ENCODE data around the gene DNAJB8. TPM values are rescaled to one million over a fixed set of nuclear protein-coding genes. Genes with fewer than 3 reads are reported as not detected.

Gene DNAJB8
- total and polyA plus RNA-seq, 9 of the 15 experiments (the other 6 are each of a cell fraction or from before 2014, with no cell fraction given): not detected

DNA sequence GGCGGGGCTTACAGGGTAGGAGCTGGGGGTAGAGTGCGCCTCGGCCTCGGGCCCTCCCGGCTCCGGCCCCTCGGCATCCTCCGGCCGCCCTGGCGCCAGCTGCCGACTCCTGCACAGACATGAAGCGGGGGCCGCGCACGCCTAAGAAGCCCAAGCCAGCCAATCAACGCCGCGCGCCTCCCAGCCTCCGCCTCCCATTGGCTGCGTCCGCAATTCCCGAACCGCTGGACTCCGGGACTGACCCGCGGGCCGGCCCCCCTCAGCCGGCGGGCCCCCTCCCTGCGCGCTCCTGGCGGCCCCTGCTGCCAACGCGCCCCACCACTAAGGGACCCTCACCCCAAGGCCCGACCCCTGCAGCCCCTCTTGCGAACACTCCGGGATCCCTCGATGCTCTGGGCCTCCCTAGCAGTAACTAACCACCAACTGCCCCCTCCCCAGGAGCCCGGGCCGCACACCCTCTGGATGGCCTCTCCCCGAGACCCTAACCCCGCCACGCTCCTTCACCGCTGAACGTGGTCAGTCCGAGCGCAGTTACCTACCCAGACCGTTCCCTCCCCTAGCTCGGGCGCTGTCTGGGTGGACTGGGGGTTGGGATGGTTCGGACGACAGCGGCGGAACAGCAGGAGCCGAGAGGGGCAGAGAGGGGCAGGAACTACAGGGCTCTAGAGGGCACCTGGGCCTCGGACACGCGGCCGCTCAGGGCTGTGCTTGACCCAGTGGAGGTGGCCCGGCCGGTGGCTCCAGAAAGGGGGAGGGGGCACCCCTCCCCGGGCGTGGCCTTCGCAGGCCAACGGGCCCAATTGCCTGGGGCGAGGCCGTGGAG lies 21.3 kb upstream of the DNAJB8 start (continued):
- TF ChIP-seq, protein P1, sequence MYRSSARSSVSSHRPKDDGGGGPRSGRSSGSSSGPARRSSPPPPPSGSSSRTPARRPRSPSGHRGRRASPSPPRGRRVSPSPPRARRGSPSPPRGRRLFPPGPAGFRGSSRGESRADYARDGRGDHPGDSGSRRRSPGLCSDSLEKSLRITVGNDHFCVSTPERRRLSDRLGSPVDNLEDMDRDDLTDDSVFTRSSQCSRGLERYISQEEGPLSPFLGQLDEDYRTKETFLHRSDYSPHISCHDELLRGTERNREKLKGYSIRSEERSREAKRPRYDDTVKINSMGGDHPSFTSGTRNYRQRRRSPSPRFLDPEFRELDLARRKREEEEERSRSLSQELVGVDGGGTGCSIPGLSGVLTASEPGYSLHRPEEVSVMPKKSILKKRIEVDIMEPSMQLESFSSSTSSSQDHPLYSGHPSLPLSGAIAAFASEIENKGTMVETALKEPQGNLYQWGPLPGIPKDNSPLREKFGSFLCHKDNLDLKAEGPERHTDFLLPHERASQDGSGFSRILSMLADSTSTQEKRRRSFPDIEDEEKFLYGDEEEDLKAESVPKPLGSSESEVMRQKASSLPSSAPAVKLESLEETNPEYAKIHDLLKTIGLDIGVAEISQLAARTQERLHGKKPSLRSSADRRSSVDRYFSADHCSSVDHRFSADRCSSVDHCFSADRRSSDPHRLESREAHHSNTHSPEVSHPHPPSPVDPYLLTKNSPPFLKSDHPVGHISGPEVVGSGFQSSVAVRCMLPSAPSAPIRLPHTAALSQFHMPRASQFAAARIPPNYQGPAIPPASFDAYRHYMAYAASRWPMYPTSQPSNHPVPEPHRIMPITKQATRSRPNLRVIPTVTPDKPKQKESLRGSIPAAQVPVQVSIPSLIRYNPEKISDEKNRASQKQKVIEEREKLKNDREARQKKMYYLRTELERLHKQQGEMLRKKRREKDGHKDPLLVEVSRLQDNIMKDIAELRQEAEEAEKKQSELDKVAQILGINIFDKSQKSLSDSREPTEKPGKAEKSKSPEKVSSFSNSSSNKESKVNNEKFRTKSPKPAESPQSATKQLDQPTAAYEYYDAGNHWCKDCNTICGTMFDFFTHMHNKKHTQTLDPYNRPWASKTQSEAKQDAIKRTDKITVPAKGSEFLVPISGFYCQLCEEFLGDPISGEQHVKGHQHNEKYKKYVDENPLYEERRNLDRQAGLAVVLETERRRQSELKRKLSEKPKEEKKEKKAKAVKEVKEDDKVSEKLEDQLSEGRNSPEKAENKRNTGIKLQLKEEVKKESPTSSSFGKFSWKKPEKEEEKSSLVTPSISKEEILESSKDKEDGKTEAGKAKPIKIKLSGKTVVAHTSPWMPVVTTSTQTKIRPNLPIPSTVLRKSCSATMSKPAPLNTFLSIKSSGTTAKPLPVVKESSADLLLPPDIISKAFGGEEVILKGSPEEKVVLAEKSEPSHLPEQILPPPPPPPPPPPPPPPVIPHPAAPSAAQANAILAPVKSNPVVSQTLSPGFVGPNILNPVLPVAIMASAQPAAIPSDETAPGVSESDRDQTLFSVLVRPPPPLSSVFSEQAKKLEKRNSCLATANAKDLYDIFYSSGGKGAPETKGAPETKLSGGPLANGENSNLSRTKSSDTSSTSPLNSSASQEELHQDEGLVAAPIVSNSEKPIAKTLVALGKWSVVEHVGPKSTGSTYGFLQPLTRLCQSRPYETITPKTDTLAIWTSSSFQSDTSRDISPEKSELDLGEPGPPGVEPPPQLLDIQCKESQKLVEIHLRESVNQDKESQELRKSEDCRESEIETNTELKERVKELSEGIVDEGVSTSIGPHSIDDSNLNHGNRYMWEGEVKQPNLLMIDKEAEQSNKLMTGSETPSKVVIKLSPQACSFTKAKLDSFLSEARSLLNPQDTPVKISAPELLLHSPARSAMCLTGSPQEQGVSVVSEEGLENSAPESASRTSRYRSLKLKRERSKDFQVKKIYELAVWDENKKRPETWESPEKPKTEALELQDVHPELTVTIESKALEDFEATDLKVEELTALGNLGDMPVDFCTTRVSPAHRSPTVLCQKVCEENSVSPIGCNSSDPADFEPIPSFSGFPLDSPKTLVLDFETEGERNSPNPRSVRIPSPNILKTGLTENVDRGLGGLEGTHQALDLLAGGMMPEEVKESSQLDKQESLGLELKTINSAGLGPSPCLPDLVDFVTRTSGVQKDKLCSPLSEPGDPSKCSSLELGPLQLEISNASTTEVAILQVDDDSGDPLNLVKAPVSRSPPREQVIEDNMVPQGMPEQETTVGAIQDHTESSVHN (IDR thresholded peaks at IDR 0.05; ENCODE audit: borderline replicate concordance in 1 of 2, low read depth in 1 of 2): no peak
- no peak for TF ChIP-seq NFATC3 (IDR thresholded peaks at IDR 0.05)
- TF ChIP-seq KDM1A (IDR thresholded peaks at IDR 0.05): no peak
- no peak for TF ChIP-seq SMC3 (conservative IDR thresholded peaks at IDR 0.05; ENCODE audit: insufficient read depth, low read depth, low read length)
- no peak for TF ChIP-seq ZNF324 (CRISPR knock-in tag; IDR thresholded peaks at IDR 0.05)
- TF ChIP-seq ZNF316 (IDR thresholded peaks at IDR 0.05): no peak
- peak; percentile 87 for TF ChIP-seq FOS (IDR thresholded peaks at IDR 0.05; ENCODE audit: extremely low read depth, insufficient read length)
- no peak for TF ChIP-seq ZNF165 (CRISPR knock-in tag; IDR thresholded peaks at IDR 0.05; ENCODE audit: borderline replicate concordance)
- no peak for TF ChIP-seq ADNP (tag; IDR thresholded peaks at IDR 0.05)
- no peak for TF ChIP-seq TOE1 (IDR thresholded peaks at IDR 0.05; ENCODE audit: borderline replicate concordance)
- no peak for TF ChIP-seq TOE1 (CRISPR knock-in tag; IDR thresholded peaks at IDR 0.05; ENCODE audit: borderline replicate concordance, low read depth)
- no peak for TF ChIP-seq MEF2D (tag; conservative IDR thresholded peaks at IDR 0.05; ENCODE audit: low read depth)
- TF ChIP-seq ZNF561 (CRISPR knock-in tag; conservative IDR thresholded peaks at IDR 0.05): no peak
- no peak for TF ChIP-seq TRIM28 (IDR thresholded peaks at IDR 0.05)
- TF ChIP-seq, protein P2, sequence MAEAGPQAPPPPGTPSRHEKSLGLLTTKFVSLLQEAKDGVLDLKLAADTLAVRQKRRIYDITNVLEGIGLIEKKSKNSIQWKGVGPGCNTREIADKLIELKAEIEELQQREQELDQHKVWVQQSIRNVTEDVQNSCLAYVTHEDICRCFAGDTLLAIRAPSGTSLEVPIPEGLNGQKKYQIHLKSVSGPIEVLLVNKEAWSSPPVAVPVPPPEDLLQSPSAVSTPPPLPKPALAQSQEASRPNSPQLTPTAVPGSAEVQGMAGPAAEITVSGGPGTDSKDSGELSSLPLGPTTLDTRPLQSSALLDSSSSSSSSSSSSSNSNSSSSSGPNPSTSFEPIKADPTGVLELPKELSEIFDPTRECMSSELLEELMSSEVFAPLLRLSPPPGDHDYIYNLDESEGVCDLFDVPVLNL (CRISPR knock-in tag; IDR thresholded peaks at IDR 0.05; ENCODE audit: low read depth): no peak
- TF ChIP-seq, protein P3, sequence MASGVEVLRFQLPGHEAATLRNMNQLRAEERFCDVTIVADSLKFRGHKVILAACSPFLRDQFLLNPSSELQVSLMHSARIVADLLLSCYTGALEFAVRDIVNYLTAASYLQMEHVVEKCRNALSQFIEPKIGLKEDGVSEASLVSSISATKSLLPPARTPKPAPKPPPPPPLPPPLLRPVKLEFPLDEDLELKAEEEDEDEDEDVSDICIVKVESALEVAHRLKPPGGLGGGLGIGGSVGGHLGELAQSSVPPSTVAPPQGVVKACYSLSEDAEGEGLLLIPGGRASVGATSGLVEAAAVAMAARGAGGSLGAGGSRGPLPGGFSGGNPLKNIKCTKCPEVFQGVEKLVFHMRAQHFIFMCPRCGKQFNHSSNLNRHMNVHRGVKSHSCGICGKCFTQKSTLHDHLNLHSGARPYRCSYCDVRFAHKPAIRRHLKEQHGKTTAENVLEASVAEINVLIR (CRISPR knock-in tag; IDR thresholded peaks at IDR 0.05): no peak

Data from K562 (cell line).